HEK293 (cell line): ENCODE data around the gene PPP1R1A.

Experiments
- CTCF ChIA-PET: fragments of 350-600 bp; formaldehyde crosslinking; extraction: SDS; loops from one replicate; lab custom pipeline; 2021; ENCODE audit warnings: antibody characterized with exemption; lab: Yijun Ruan, JAX
- POLR2A ChIA-PET: fragments of 300-600 bp; formaldehyde crosslinking; extraction: SDS; loops from one replicate; lab custom pipeline; 2020; ENCODE audit warnings: antibody characterized with exemption, inconsistent platforms; lab: Yijun Ruan, JAX
- H3K27ac ChIP-seq: fragments of 200-500 bp; sonication (Bioruptor generic); 2 replicates; pipeline ENCODE4 v1.5.1; 2014; ENCODE audit warnings: low read depth, low read length, control low read depth, inconsistent platforms; ENCODE audit errors: extremely low read depth
- H3K36me3 ChIP-seq, 2 experiments: fragments of 200-500 bp in 1 of 2; sonication (Bioruptor generic) in 1 of 2; 1 replicate in 1 of 2; 2 replicates in 1 of 2; pipeline ENCODE4 v1.5.1; 2014 to 2017; ENCODE audit warnings: inconsistent platforms in 2 of 2, low read length in 2 of 2; ENCODE audit not compliant: control insufficient read depth in 2 of 2, insufficient read depth in 1 of 2
- H3K4me1 ChIP-seq: fragments of 200-500 bp; sonication (Bioruptor generic); 2 replicates; pipeline ENCODE4 v1.5.1; 2014; ENCODE audit warnings: mild to moderate bottlenecking, low read length, inconsistent platforms; ENCODE audit not compliant: control insufficient read depth, insufficient read depth
- H3K4me3 ChIP-seq: 2 replicates; pipeline ENCODE4 v1.5.1; 2011; ENCODE audit warnings: low read depth, mild to moderate bottlenecking, control low read depth, low read length, moderate library complexity
- H3K9me3 ChIP-seq: fragments of 200-500 bp; sonication (Bioruptor generic); 2 replicates; pipeline ENCODE4 v1.5.1; 2014; ENCODE audit warnings: low read depth, low read length, inconsistent platforms; ENCODE audit not compliant: control insufficient read depth, insufficient read depth
- GLI4 ChIP-seq: fragments of 450-650 bp; formaldehyde crosslinking; IDR thresholded peaks from 2 replicates; pipeline ENCODE4 v1.5.1; 2016; ENCODE audit warnings: missing biosample characterization, missing genetic modification characterization
- MYNN ChIP-seq: fragments of 450-650 bp; formaldehyde crosslinking; IDR thresholded peaks from 2 replicates; pipeline ENCODE4 v1.5.1; 2016; ENCODE audit warnings: missing biosample characterization, missing genetic modification characterization, borderline replicate concordance
- MZF1 ChIP-seq: fragments of 450-650 bp; formaldehyde crosslinking; IDR thresholded peaks from 2 replicates; pipeline ENCODE4 v1.5.1; 2017; ENCODE audit warnings: missing biosample characterization, missing genetic modification characterization, borderline replicate concordance
- OSR2 ChIP-seq: fragments of 450-650 bp; formaldehyde crosslinking; IDR thresholded peaks from 2 replicates; pipeline ENCODE4 v1.5.1; 2016; ENCODE audit warnings: missing biosample characterization, missing genetic modification characterization
- SALL2 ChIP-seq: fragments of 450-650 bp; formaldehyde crosslinking; IDR thresholded peaks from 2 replicates; pipeline ENCODE4 v1.5.0; 2017; ENCODE audit warnings: missing biosample characterization, mild to moderate bottlenecking, missing genetic modification characterization, borderline replicate concordance
- ZBTB11 ChIP-seq: fragments of 450-650 bp; formaldehyde crosslinking; conservative IDR thresholded peaks from 2 replicates; pipeline ENCODE4 v1.5.1; 2016; ENCODE audit warnings: low read depth, missing biosample characterization, missing genetic modification characterization
- ZFP37 ChIP-seq: fragments of 450-650 bp; formaldehyde crosslinking; IDR thresholded peaks from 2 replicates; pipeline ENCODE4 v1.5.1; 2016; ENCODE audit warnings: missing biosample characterization, missing genetic modification characterization
- ZNF2 ChIP-seq: fragments of 450-650 bp; formaldehyde crosslinking; IDR thresholded peaks from 2 replicates; pipeline ENCODE4 v1.5.1; 2016; ENCODE audit warnings: missing biosample characterization, missing genetic modification characterization
- ZNF248 ChIP-seq: fragments of 450-650 bp; formaldehyde crosslinking; IDR thresholded peaks from 2 replicates; pipeline ENCODE4 v1.5.1; 2017; ENCODE audit warnings: missing biosample characterization, missing genetic modification characterization
- ZNF274 ChIP-seq, 2 experiments: fragments of 200-500 bp in 1 of 2; fragments of 450-650 bp in 1 of 2; sonication (Bioruptor generic) in 1 of 2; formaldehyde crosslinking in 1 of 2; IDR thresholded peaks; 2 replicates each; pipeline versions ENCODE4 v1.5.1 to v1.6.1; 2014 to 2016; ENCODE audit warnings: borderline replicate concordance in 1 of 2, inconsistent platforms in 1 of 2, low read length in 1 of 2, missing biosample characterization in 1 of 2, missing genetic modification characterization in 1 of 2
- ZNF433 ChIP-seq: fragments of 450-650 bp; formaldehyde crosslinking; IDR thresholded peaks from 2 replicates; pipeline ENCODE4 v1.5.1; 2016; ENCODE audit warnings: missing biosample characterization, missing genetic modification characterization, low read depth
- ZNF48 ChIP-seq: fragments of 450-650 bp; formaldehyde crosslinking; IDR thresholded peaks from 2 replicates; pipeline ENCODE4 v1.5.1; 2016; ENCODE audit warnings: missing biosample characterization, missing genetic modification characterization
- ZNF514 ChIP-seq: fragments of 450-650 bp; formaldehyde crosslinking; IDR thresholded peaks from 2 replicates; pipeline ENCODE4 v1.5.1; 2016; ENCODE audit warnings: missing biosample characterization, missing genetic modification characterization
- ZNF544 ChIP-seq: fragments of 450-650 bp; formaldehyde crosslinking; IDR thresholded peaks from 2 replicates; pipeline ENCODE4 v1.5.0; 2017; ENCODE audit warnings: missing biosample characterization, missing genetic modification characterization
- ZNF571 ChIP-seq: fragments of 450-650 bp; formaldehyde crosslinking; IDR thresholded peaks from 2 replicates; pipeline ENCODE4 v1.5.0; 2017; ENCODE audit warnings: missing biosample characterization, missing genetic modification characterization
- ZNF626 ChIP-seq: fragments of 450-650 bp; sonication (Bioruptor Pico); formaldehyde crosslinking; IDR thresholded peaks from 2 replicates; pipeline ENCODE4 v1.5.1; 2018; ENCODE audit warnings: missing biosample characterization, missing genetic modification characterization, inconsistent platforms
- ZNF791 ChIP-seq: fragments of 450-650 bp; formaldehyde crosslinking; IDR thresholded peaks from 2 replicates; pipeline ENCODE4 v1.5.1; 2016; ENCODE audit warnings: missing biosample characterization, missing genetic modification characterization
- ZNF792 ChIP-seq: fragments of 450-650 bp; formaldehyde crosslinking; IDR thresholded peaks from 2 replicates; pipeline ENCODE4 v1.5.1; 2016; ENCODE audit warnings: missing biosample characterization, missing genetic modification characterization
- TF ChIP-seq, protein P1 (sequence below): fragments of 450-650 bp; formaldehyde crosslinking; IDR thresholded peaks from 2 replicates; pipeline ENCODE4 v1.5.1; 2016; ENCODE audit warnings: missing biosample characterization, missing genetic modification characterization, low read depth
- TF ChIP-seq, protein P2 (sequence below): fragments of 450-650 bp; formaldehyde crosslinking; IDR thresholded peaks from 2 replicates; pipeline ENCODE4; 2016; ENCODE audit warnings: missing biosample characterization, missing genetic modification characterization
- TF ChIP-seq, protein P3 (sequence below): fragments of 450-650 bp; formaldehyde crosslinking; IDR thresholded peaks from 2 replicates; pipeline ENCODE4 v1.5.1; 2016; ENCODE audit warnings: missing biosample characterization, missing genetic modification characterization

Gene PPP1R1A

DNA sequence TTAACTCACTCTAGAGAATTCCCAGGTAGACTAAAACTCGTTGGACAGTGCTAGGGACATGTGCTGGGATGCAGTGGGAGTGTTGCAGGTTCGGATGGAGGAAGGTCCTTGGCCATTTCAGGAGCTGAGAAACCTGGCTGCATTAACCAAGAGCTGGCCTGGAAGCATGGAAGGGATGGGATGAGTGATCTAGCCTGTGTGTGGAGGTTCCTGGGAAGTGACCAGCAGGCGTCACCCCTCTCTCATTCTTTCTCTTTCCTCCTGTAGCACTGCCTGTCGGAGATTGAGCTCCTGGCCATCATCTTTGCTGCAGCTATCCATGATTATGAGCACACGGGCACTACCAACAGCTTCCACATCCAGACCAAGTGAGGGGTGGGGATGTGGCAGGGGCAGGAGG lies 15.6 kb downstream of the PPP1R1A start (continued):
- no peak for TF ChIP-seq ZNF544
- TF ChIP-seq, protein P1, sequence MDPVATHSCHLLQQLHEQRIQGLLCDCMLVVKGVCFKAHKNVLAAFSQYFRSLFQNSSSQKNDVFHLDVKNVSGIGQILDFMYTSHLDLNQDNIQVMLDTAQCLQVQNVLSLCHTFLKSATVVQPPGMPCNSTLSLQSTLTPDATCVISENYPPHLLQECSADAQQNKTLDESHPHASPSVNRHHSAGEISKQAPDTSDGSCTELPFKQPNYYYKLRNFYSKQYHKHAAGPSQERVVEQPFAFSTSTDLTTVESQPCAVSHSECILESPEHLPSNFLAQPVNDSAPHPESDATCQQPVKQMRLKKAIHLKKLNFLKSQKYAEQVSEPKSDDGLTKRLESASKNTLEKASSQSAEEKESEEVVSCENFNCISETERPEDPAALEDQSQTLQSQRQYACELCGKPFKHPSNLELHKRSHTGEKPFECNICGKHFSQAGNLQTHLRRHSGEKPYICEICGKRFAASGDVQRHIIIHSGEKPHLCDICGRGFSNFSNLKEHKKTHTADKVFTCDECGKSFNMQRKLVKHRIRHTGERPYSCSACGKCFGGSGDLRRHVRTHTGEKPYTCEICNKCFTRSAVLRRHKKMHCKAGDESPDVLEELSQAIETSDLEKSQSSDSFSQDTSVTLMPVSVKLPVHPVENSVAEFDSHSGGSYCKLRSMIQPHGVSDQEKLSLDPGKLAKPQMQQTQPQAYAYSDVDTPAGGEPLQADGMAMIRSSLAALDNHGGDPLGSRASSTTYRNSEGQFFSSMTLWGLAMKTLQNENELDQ (tag by site-specific recombination), result no peak
- no peak for TF ChIP-seq ZNF433 (tag by site-specific recombination)
- no peak for TF ChIP-seq ZNF248 (tag by site-specific recombination)
- TF ChIP-seq, protein P2, sequence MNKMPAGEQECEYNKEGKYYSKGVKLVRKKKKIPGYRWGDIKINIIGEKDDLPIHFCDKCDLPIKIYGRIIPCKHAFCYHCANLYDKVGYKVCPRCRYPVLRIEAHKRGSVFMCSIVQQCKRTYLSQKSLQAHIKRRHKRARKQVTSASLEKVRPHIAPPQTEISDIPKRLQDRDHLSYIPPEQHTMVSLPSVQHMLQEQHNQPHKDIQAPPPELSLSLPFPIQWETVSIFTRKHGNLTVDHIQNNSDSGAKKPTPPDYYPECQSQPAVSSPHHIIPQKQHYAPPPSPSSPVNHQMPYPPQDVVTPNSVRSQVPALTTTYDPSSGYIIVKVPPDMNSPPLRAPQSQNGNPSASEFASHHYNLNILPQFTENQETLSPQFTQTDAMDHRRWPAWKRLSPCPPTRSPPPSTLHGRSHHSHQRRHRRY (tag by site-specific recombination), result no peak
- TF ChIP-seq, all 188 proteins: peak for 0

DNA sequence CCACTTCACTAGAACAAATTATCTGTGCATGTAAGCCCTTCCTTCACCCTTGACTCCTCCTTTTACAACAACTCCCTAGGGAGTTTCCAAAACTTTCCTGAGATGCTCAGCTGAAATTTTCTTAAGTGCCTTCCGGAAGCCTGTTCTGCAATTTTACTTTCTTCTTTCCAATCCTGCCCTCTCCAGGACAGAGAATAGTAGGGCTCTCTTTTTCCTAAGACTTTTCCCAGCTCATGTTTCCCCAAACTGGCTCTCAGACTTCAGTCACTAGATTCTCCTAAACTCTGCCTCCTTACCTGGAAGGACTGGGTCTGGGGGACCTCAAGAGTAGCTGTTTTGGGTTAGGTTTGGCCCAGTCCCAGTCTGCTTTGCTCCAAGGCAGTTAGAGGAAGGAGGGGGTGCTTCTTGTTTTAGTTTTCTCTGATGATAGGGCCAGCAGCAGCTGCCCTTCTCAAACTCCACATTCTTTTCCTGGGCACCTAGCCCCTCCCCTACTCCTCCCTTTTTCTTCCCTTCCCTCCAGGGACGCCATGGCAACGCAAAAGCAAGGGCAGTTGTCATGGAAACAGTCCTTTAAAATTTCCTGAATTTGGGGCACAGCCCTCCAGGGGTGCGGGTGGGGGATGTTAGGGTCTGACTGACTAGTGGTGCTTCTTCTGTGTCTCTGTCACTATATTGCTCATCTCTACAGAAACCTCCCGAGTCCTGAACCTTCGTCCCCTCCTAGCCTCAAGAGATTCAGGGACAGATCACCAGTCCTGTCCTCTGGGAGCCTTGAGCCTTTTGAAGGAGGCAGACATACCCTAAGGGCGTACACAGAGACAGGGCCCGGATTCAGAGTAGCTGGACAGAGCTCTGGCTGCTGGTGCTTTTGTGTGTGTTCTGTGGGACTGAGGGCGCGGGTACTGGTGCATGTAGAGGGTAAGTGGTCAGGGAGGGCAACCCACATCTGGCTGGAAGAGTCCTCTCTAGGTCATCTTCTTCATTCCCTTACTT lies 17.0 kb downstream of the PPP1R1A start:
- H3K27ac ChIP-seq, result no peak overlapping the region
- ChIA-PET POLR2A (no interaction called here), CTCF (interaction anchor here (0.7 to 4.2 kb wide), 9 partner anchors 9 to 192 kb away, joined by 3 to 32 read pairs (median 5); partner anchors contain the start of gene PDE1B)
- H3K36me3 ChIP-seq, result no peaks in the 10 kb centered on the region
- no peaks in the 10 kb centered on the region for H3K9me3 ChIP-seq
- H3K4me3 ChIP-seq, result no peak overlapping the region
- H3K4me1 ChIP-seq, result no peaks in the 10 kb centered on the region
- TF ChIP-seq ZNF626 (tag by site-specific recombination) (no peak), GLI4 (tag by site-specific recombination) (no peak), ZNF791 (no peak), ZNF571 (no peak), OSR2 (tag by site-specific recombination) (no peak), ZBTB11 (tag by site-specific recombination) (no peak), MZF1 (tag by site-specific recombination) (no peak), ZNF274 (IDR thresholded peaks at IDR 0.05; ENCODE audit: low read length) (no peak), ZNF274 (tag by site-specific recombination; IDR thresholded peaks at IDR 0.05; ENCODE audit: borderline replicate concordance) (no peak), ZNF792 (tag by site-specific recombination) (no peak), ZFP37 (tag by site-specific recombination) (no peak), SALL2 (tag by site-specific recombination) (no peak), ZNF2 (tag by site-specific recombination) (no peak), ZNF514 (tag by site-specific recombination) (no peak), MYNN (tag by site-specific recombination) (peak; percentile 61; the same call in 1 of the 2 replicates), ZNF48 (no peak)
- TF ChIP-seq, protein P2 (tag by site-specific recombination), result no peak
- TF ChIP-seq, protein P3, sequence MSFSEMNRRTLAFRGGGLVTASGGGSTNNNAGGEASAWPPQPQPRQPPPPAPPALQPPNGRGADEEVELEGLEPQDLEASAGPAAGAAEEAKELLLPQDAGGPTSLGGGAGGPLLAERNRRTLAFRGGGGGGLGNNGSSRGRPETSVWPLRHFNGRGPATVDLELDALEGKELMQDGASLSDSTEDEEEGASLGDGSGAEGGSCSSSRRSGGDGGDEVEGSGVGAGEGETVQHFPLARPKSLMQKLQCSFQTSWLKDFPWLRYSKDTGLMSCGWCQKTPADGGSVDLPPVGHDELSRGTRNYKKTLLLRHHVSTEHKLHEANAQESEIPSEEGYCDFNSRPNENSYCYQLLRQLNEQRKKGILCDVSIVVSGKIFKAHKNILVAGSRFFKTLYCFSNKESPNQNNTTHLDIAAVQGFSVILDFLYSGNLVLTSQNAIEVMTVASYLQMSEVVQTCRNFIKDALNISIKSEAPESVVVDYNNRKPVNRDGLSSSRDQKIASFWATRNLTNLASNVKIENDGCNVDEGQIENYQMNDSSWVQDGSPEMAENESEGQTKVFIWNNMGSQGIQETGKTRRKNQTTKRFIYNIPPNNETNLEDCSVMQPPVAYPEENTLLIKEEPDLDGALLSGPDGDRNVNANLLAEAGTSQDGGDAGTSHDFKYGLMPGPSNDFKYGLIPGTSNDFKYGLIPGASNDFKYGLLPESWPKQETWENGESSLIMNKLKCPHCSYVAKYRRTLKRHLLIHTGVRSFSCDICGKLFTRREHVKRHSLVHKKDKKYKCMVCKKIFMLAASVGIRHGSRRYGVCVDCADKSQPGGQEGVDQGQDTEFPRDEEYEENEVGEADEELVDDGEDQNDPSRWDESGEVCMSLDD (tag by site-specific recombination), result no peak
